Stimulated activated memory B cell treated with anti-CD40 and anti-IgM and Interleukin-4, amounts not matched to agents 10 μg/mL and 1 μg/mL and 100 μg/mL, for 72 hours (primary cell): ENCODE results near the gene HERC2.
"Not testable (repeated sequence)": the region's sequence is repeated elsewhere in the genome, so short reads cannot be mapped to it uniquely, and the experiment has no call there.

Source experiments
- ATAC-seq: fragments of 150-1000 bp; cut with Tn5 transposase; 2 replicates; pipeline ENCODE4 v1.10.0; 2021
- H3K27ac Mint-ChIP-seq: one replicate; pipeline ENCODE4 v1.8.0; 2022; ENCODE audit warnings: mild to moderate bottlenecking, mixed read lengths
- H3K27me3 Mint-ChIP-seq: one replicate; pipeline ENCODE4 v1.8.0; 2022; ENCODE audit warnings: mixed read lengths
- H3K36me3 Mint-ChIP-seq: one replicate; pipeline ENCODE4 v1.8.0; 2022; ENCODE audit warnings: mixed read lengths
- H3K4me1 Mint-ChIP-seq: one replicate; pipeline ENCODE4 v1.8.0; 2022; ENCODE audit warnings: mixed read lengths
- H3K4me3 Mint-ChIP-seq: one replicate; pipeline ENCODE4 v1.8.0; 2022; ENCODE audit warnings: mild to moderate bottlenecking, moderate library complexity, mixed read lengths
- H3K9me3 Mint-ChIP-seq: one replicate; pipeline ENCODE4 v1.8.0; 2022; ENCODE audit warnings: mixed read lengths

HERC2 gene

DNA sequence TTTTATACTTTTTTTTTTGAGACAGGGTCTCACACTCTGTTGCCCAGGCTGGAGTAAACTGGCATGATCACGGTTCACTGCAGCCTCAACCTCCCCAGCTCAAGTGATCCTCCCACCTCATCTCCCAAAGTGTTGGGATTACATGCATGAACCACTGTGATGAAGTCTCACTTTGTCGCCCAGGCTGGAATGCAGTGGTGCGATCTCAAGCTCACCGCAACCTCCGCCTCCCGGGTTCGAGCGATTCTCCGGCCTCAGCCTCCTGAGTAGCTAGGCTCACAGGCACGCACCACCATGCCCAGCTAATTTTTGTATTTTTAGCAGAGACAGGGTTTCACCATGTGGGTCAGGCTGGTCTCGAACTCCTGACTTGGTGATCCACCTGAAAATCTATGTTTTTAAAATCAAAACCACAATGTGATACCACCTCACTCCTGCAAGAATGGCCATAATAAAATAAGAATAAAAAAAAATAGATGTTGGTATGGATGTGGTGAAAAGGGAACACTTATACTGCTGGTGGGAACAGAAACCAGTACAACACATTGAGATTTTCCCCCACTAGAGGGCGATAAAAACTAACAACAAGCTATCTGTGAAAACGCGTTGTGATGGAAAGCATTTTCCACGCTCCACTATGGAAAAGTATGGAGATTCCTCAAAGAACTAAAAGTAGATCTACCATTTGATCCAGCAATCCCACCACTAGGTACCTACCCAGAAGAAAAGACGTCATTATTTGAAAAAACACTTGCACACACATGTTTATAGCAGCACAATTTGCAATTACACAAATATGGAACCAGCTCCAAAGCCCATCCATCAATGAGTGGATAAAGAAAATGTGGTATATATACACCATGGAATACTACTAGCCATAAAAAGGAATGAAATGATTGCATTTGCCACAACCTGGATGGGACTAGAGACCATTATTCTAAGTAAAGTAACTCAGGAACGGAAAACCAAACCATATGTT, 196.0 kb downstream of the HERC2 start:
- no peak for ATAC-seq

DNA sequence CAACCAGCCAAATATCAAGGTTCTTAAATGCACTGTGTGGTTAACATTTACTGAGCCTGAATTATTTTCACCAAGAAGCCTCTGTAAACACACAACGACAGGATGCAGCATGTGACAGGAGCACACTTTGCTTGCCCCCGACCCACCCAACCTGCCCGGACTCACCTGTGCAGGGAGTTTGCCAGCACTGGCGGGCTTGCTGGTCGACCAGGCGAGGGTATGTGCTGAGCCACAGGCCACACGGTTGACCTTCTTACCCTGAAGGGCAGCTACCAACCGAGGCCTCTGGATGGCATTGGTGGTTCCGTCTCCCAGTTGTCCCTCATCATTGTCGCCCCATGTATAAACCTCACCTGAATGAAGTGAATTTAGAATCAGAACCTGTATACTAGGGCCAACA, 197.1 kb downstream of the HERC2 start:
- no peak for ATAC-seq
- Mint-ChIP-seq H3K4me1 (peaks cover 18% of the 10 kb centered on the region), H3K27me3 (no peaks in the 10 kb centered on the region), H3K27ac (no peak overlapping the region), H3K36me3 (peaks cover 50% of the 10 kb centered on the region), H3K4me3 (no peak overlapping the region), H3K9me3 (no peaks in the 10 kb centered on the region)

More for the DNA sequence above, 196.0 kb downstream of the HERC2 start:
- H3K27ac Mint-ChIP-seq = no peak overlapping the region
- peaks cover 48% of the 10 kb centered on the region for H3K36me3 Mint-ChIP-seq
- no peaks in the 10 kb centered on the region for H3K9me3 Mint-ChIP-seq
- H3K4me1 Mint-ChIP-seq = peaks cover 18% of the 10 kb centered on the region
- H3K27me3 Mint-ChIP-seq = no peaks in the 10 kb centered on the region
- no peak overlapping the region for H3K4me3 Mint-ChIP-seq

- H3K4me3 Mint-ChIP-seq = no peak overlapping the region
- H3K4me1 Mint-ChIP-seq = peaks cover 18% of the 10 kb centered on the region
- H3K27me3 Mint-ChIP-seq = no peaks in the 10 kb centered on the region
- peaks cover 48% of the 10 kb centered on the region for H3K36me3 Mint-ChIP-seq
- ATAC-seq = no peak
- no peaks in the 10 kb centered on the region for H3K9me3 Mint-ChIP-seq
- no peak overlapping the region for H3K27ac Mint-ChIP-seq
These were observed 198.5 kb downstream of the HERC2 start for GRCh38 chr15:28123408-28124023.

- ATAC-seq = peak; percentile 47
- Mint-ChIP-seq H3K27ac (no peak overlapping the region), H3K4me1 (peaks cover 8% of the 10 kb centered on the region), H3K27me3 (no peaks in the 10 kb centered on the region), H3K9me3 (no peaks in the 10 kb centered on the region), H3K36me3 (peaks cover 52% of the 10 kb centered on the region), H3K4me3 (no peak overlapping the region)
These were observed 199.7 kb downstream of the HERC2 start for GRCh38 chr15:28122038-28122949.

GRCh38 chr15:28121577-28121976, 200.4 kb downstream of the HERC2 start:
- peaks cover 52% of the 10 kb centered on the region for H3K36me3 Mint-ChIP-seq
- H3K4me3 Mint-ChIP-seq = not testable (repeated sequence)

GRCh38 chr15:28120359-28120640, 201.7 kb downstream of the HERC2 start:
- Mint-ChIP-seq H3K4me1 (peaks cover 6% of the 10 kb centered on the region), H3K36me3 (peaks cover 63% of the 10 kb centered on the region), H3K4me3 (no peak overlapping the region), H3K27ac (no peak overlapping the region), H3K27me3 (no peaks in the 10 kb centered on the region), H3K9me3 (no peaks in the 10 kb centered on the region)
- no peak for ATAC-seq

More at GRCh38 chr15:28121577-28121976, 200.4 kb downstream of the HERC2 start:
- not testable (repeated sequence) for ATAC-seq, H3K27ac Mint-ChIP-seq, H3K9me3 Mint-ChIP-seq, H3K27me3 Mint-ChIP-seq, H3K4me1 Mint-ChIP-seq

- Mint-ChIP-seq H3K36me3 (peaks cover 71% of the 10 kb centered on the region), H3K9me3 (no peaks in the 10 kb centered on the region), H3K27me3 (no peaks in the 10 kb centered on the region), H3K4me1 (peaks cover 3% of the 10 kb centered on the region), H3K27ac (no peak overlapping the region), H3K4me3 (no peak overlapping the region)
- ATAC-seq = no peak
These were observed 203.4 kb downstream of the HERC2 start for GRCh38 chr15:28118531-28118930.

- H3K9me3 Mint-ChIP-seq = no peaks in the 10 kb centered on the region
- H3K27me3 Mint-ChIP-seq = no peaks in the 10 kb centered on the region
- no peaks in the 10 kb centered on the region for H3K4me1 Mint-ChIP-seq
- H3K36me3 Mint-ChIP-seq = peaks cover 71% of the 10 kb centered on the region
- no peak for ATAC-seq
- H3K27ac Mint-ChIP-seq = no peak overlapping the region
- H3K4me3 Mint-ChIP-seq = no peak overlapping the region
These were observed 203.9 kb downstream of the HERC2 start for GRCh38 chr15:28118083-28118482.

DNA sequence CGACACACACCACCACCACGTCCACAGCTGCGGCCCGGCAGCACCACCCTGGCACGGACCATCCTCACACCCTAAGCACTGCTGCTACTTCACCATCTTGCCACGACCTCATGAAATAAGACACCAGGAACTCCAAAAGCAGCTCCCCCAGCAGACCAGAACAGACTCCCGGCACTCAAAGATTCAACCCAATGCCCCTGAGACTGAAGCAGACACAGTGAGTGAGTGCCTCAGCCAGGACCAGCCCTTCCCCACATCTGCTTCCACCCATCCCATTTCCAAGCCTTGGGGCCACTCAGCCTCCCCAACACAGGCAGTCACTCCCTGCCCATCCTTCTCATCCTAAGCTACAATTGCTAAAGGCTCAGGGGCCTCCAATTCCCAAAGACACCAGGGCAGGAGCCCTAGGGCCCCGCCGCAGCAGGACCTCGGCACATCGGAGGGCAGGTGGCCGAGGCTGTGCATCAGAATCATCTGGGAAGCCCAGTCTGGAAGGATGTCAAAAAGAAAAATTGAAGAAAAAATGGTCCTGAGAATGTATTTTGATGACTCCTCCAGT, 204.5 kb downstream of the HERC2 start:
- H3K9me3 Mint-ChIP-seq = no peaks in the 10 kb centered on the region
- H3K27me3 Mint-ChIP-seq = no peaks in the 10 kb centered on the region
- H3K27ac Mint-ChIP-seq = no peak overlapping the region
- H3K4me3 Mint-ChIP-seq = no peak overlapping the region
- peaks cover 71% of the 10 kb centered on the region for H3K36me3 Mint-ChIP-seq
- H3K4me1 Mint-ChIP-seq = no peaks in the 10 kb centered on the region
- ATAC-seq = no peak

DNA sequence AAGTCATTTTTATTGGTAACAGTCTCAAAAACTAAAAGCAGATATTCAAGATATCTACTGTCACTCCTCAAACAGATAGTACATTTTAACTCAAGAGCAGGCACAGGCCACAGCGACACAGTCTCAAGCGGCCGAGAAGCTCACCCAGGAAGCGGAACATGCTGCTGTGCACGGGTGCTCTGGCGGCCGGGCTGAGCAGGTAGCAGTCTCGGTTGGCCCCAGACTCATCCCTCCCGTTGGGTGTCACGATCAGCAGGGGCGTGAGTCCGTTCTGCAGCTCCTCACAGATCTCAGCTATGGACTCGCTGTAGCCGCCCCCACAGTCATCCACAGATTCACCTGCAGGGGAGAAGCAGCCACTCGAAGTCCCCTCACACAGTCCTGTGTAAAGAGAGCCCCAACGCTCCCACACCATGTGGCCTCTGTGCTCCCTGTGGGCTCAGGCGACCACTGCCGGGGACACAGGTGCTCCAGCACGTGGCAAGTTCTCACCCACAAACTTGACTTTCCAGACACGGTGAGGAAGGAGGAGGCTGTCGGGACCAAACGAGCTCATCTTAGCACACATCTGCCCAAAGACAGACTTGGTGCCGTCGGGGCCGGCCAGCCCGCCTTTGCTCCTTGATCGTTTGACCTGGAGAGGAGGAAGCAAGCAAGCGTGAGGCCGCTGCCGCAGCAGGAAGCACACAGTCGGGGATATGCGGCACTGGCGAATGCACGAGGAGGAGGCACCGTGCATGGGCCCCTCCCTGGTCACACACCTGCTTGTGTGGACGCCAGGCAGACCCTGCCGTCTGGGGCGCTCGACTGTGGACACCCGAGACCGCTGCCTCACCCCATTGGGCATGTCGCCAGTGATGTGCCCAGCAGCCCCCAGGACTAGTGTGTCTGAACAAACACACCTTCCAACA, 205.2 kb downstream of the HERC2 start:
- ATAC-seq = no peak
- no peaks in the 10 kb centered on the region for H3K27me3 Mint-ChIP-seq
- no peaks in the 10 kb centered on the region for H3K4me1 Mint-ChIP-seq
- H3K27ac Mint-ChIP-seq = no peak overlapping the region
- H3K9me3 Mint-ChIP-seq = no peaks in the 10 kb centered on the region
- H3K4me3 Mint-ChIP-seq = no peak overlapping the region
- peaks cover 72% of the 10 kb centered on the region for H3K36me3 Mint-ChIP-seq

- Mint-ChIP-seq H3K27me3 (no peaks in the 10 kb centered on the region), H3K27ac (no peak overlapping the region), H3K9me3 (no peaks in the 10 kb centered on the region), H3K36me3 (peaks cover 72% of the 10 kb centered on the region), H3K4me3 (no peak overlapping the region), H3K4me1 (no peaks in the 10 kb centered on the region)
- ATAC-seq = no peak
These were observed 206.1 kb downstream of the HERC2 start for GRCh38 chr15:28115871-28116270.

DNA sequence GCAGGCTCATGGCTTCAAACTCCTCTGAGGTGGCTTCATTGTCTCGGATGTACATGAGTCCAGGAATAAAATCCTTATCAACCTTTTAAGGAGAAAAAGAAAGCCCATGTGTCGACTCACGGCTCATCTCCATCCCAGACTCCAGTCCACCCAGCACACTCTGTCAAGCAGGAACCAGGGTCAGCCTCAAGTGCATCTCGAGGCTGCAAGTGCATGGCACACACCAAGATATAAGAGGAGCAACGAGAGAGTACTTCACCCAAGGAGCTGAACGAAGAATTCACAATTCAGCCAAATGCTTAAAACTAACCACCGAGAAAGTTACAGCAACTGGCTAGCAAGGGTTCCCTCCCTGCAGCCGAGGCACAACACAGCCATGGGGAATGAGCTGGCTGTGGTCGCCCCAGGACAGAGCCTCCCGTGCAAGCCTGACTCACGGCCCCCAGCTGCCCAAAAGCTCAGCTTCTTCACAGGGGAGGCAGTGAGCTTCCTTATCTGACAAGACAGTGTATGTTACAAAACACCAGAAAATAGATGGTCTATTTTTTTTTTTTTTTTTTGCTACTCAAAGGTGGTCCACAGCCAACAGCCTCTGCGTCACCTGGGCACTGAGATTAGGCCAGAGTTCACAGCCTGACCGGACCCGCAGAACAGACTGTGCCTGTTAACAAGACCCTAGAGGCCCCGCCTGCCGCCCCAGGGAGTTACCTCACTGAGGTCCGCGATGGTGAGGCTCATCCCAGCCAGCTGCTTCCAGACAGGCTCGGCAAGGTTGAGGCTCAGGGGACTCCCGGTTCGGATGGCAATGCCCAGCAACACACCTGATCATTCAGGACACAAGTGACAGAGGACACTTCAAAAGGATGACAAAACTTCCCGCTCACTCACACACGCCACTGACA, 207.0 kb downstream of the HERC2 start:
- Mint-ChIP-seq H3K9me3 (no peaks in the 10 kb centered on the region), H3K4me3 (no peak overlapping the region), H3K27ac (no peak overlapping the region), H3K4me1 (no peaks in the 10 kb centered on the region), H3K36me3 (peaks cover 66% of the 10 kb centered on the region), H3K27me3 (no peaks in the 10 kb centered on the region)
- no peak for ATAC-seq

DNA sequence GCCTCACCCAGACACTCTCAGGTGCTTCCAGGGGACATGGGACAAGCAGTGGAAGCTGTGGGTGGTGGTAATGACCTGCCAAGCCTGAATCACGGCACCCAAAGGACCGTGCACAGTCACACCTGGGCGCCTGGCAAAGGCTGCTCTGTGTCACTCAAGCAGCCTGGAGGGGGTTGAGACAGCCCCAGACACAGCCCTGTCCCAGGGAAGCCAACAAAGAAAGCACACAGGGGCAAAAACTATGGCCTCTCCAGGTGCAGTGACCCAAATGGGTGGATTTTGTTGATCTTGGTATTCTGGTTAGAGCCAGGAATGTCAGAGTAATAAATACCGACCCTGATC, 207.9 kb downstream of the HERC2 start:
- H3K4me3 Mint-ChIP-seq = no peak overlapping the region
- no peak overlapping the region for H3K27ac Mint-ChIP-seq
- no peaks in the 10 kb centered on the region for H3K4me1 Mint-ChIP-seq
- peaks cover 66% of the 10 kb centered on the region for H3K36me3 Mint-ChIP-seq
- no peak for ATAC-seq
- no peaks in the 10 kb centered on the region for H3K9me3 Mint-ChIP-seq
- H3K27me3 Mint-ChIP-seq = no peaks in the 10 kb centered on the region
